DND-41 (cell line): ENCODE data around the gene FAM53A.

Source experiments
- CTCF ChIP-seq: IDR thresholded peaks from 2 replicates; pipeline ENCODE4 v1.5.1; 2012; ENCODE audit warnings: borderline replicate concordance, low read length, moderate library complexity, mild to moderate bottlenecking; ENCODE audit not compliant: poor library complexity, severe bottlenecking; ENCODE audit errors: extremely low read depth
- EZH2 ChIP-seq: IDR thresholded peaks from 3 replicates; pipeline ENCODE4 v1.6.1; 2012; ENCODE audit warnings: borderline replicate concordance, low read depth, mild to moderate bottlenecking, moderate library complexity, low read length, inconsistent platforms; ENCODE audit not compliant: severe bottlenecking

GRCh38 chr4:1712216-1713002 lies 28.3 kb upstream of the FAM53A start, which contains the start of gene SLBP:
- TF ChIP-seq CTCF (no peak), EZH2 (no peak)
